Heart right ventricle (tissue), 16 donors: ENCODE measurements around the gene CORO2A. TPM values are rescaled to one million over a fixed set of nuclear protein-coding genes. Genes with fewer than 3 reads are reported as not detected.
A peak's percentile ranks its signal among the peaks of the same experiment; 100 is the strongest.

ENCODE experiments used
- ATAC-seq, 8 donors: fragments of 200-7000 bp; cut with Tn5 transposase; one replicate each; pipeline ENCODE4 v1.9.1; 2020; ENCODE audit warnings: mild to moderate bottlenecking in 8 of 8, moderate library complexity in 8 of 8, moderate number of reproducible peaks in 1 of 8
- DNase-seq, 2 donors: peaks; one replicate each; pipeline ENCODE4 v3.0.0-alpha.2; 2020
- H3K27ac ChIP-seq, 10 donors: fragments of 200-600 bp; sonication (generic) in 2 of 10; one replicate each; pipeline versions ENCODE4 v1.5.0 to v1.8.0; 2020 to 2022; ENCODE audit warnings: mild to moderate bottlenecking in 3 of 10
- H3K27me3 ChIP-seq, 7 donors: fragments of 200-600 bp; one replicate each; pipeline ENCODE4 v1.8.0; 2021 to 2022; ENCODE audit warnings: mild to moderate bottlenecking in 2 of 7
- H3K36me3 ChIP-seq, 9 donors: fragments of 200-600 bp; sonication (generic) in 1 of 9; one replicate each; pipeline versions ENCODE4 v1.5.0 to v1.8.0; 2020 to 2022; ENCODE audit warnings: mild to moderate bottlenecking in 2 of 9
- H3K4me1 ChIP-seq, 9 donors: fragments of 200-600 bp; sonication (generic) in 1 of 9; one replicate each; pipeline versions ENCODE4 v1.5.0 to v1.8.0; 2020 to 2022; ENCODE audit warnings: mild to moderate bottlenecking in 4 of 9
- H3K4me3 ChIP-seq, 10 donors: fragments of 200-600 bp; sonication (generic) in 2 of 10; one replicate each; pipeline versions ENCODE4 v1.5.0 to v1.8.0; 2020 to 2022; ENCODE audit warnings: mild to moderate bottlenecking in 7 of 10, moderate library complexity in 2 of 10
- H3K9me3 ChIP-seq, 11 donors: fragments of 200-600 bp in 10 of 11; sonication (generic) in 2 of 11; one replicate each; pipeline versions ENCODE4 v1.5.0 to v1.8.0; 2013 to 2022; ENCODE audit warnings: mild to moderate bottlenecking in 2 of 11, control low read depth in 1 of 11, moderate library complexity in 1 of 11
- CTCF ChIP-seq, 9 donors: fragments of 200-600 bp; sonication (generic) in 2 of 9; IDR thresholded peaks; one replicate each; pipeline versions ENCODE4 v1.5.0 to v1.8.0; 2021 to 2022; ENCODE audit warnings: antibody characterized with exemption in 9 of 9, mild to moderate bottlenecking in 5 of 9, moderate library complexity in 1 of 9
- WGBS, 2 donors: extraction: QIAGEN DNeasy Blood & Tissue Kit; methylation state at CpG; one replicate each; pipeline ENCODE4 v1.1.7; 2013; ENCODE audit warnings: inconsistent platforms in 1 of 2; 5-methylcytosine and 5-hydroxymethylcytosine counted together
- intact Hi-C, 10 donors: fragments of 100-400 bp; cut with DNase I; formaldehyde crosslinking; loops; one replicate each; pipeline versions ENCODE4 v1.11.1 to v1.14.2; 2022
- polyA plus RNA-seq, 2 donors: library from polyadenylated mRNA; stranded (reverse); fragments of 200-250 nt; gene quantifications; one replicate each; pipeline ENCODE4 v1.2.3, GENCODE V29; 2013
- total RNA-seq, 10 donors: library from RNA; stranded (reverse); fragmentation: NEBNext Ultra II Directional in 3 of 10; extraction: Animal tissue kit (Norgen Biotek cat#: 25700) in 3 of 10; gene quantifications; one replicate each; pipeline versions ENCODE4 v1.2.1 to v1.2.4, GENCODE V29; 2021 to 2023
- donor health status: Arrhythmogenic right ventricular cardiomyopathy.
- donor health status: ischemic (EF 13 %, LVEDD 7.1; RV severe dilation, severe dysfunction).
- donor health status: healthy with polysubstance abuse.
- donor health status: DM: no; HTN: yes; CAD: no.
- donor health status: DM: no; HTN: no; CAD: no.
- donor health status: ischemic (EF 25% LVEDD 6.9; RV normal size, moderate dysfunction).
- donor health status: ischemic (EF 25% LVEDD 5.7; RV mildly dilated, moderate dysfunction).
- donor health status: healthy.
- donor health status: DM: yes; HTN: yes; CAD: no.
- donor health status: Ischemic cardiomyopathy.
- donor health status: ischemic (EF 35%, LVEDD 5.7; RV mildly dilated, moderate dysfunction).
- donor health status: nonischemic (EF 11% LVEDD 7.7; RV severe dilation, severe dysfunction).
- donor health status: DM: yes; HTN: yes; CAD: no.
- donor health status: PGD.
- donor health status: ischemic (EF 29% LVEDD 5.4; RV normal size, mild dysfunction).
- donor health status: nonischemic (EF 23%, LVEDD 6.1; RV moderate dilation, normal function).

The CORO2A gene
- total and polyA plus RNA-seq, 12 donors: 0.06 to 0.90 (median 0.23) TPM

GRCh38 chr9:98104445-98104881 lies 88.0 kb downstream of the CORO2A start:
- peaks cover 0 to 22% (median 0%) of the 10 kb centered on the region in 11 donors for H3K9me3 ChIP-seq
- no peak for DNase-seq
- TF ChIP-seq CTCF (IDR thresholded peaks at IDR 0.05): no peak
- ATAC-seq: peak in 6 of 8 donors; percentile 21 to 59 (median 47)
- 86% methylated on average over 3 of the region's 3 CpGs for WGBS, 2 donors
- peaks cover 0 to 84% (median 0%) of the 10 kb centered on the region in 9 donors for H3K4me1 ChIP-seq
- peaks cover 0 to 26% (median 0%) of the 10 kb centered on the region in 9 donors for H3K36me3 ChIP-seq
- no peak overlapping the region for H3K4me3 ChIP-seq
- no peaks in the 10 kb centered on the region for H3K27me3 ChIP-seq
- intact Hi-C loops: no loop called here
- H3K27ac ChIP-seq: peak overlapping the region in 2 of 10 donors; percentile 19 to 72

GRCh38 chr9:98101868-98102273 lies 90.6 kb downstream of the CORO2A start:
- ATAC-seq (peak in 3 of 8 donors; percentile 32 to 67 (median 42)), DNase-seq (no peak)
- no peak for TF ChIP-seq CTCF (IDR thresholded peaks at IDR 0.05)
- Histone ChIP-seq H3K27me3 (no peaks in the 10 kb centered on the region), H3K9me3 (peaks cover 0 to 13% (median 0%) of the 10 kb centered on the region in 11 donors), H3K4me1 (peaks cover 0 to 59% (median 0%) of the 10 kb centered on the region in 9 donors), H3K4me3 (no peak overlapping the region), H3K27ac (peak overlapping the region in 1 of 10 donors; percentile 74), H3K36me3 (peaks cover 0 to 52% (median 0%) of the 10 kb centered on the region in 9 donors)
- WGBS, 2 donors: 53 to 56% methylated on average over 6 of the region's 6 CpGs
- intact Hi-C loops: no loop called here

GRCh38 chr9:98101416-98101815 lies 91.0 kb downstream of the CORO2A start:
- ATAC-seq (no peak), DNase-seq (no peak)
- WGBS, 2 donors: 91 to 94% methylated on average over 7 of the region's 7 CpGs
- no peak overlapping the region for H3K4me3 ChIP-seq
- H3K9me3 ChIP-seq: peaks cover 0 to 9% (median 0%) of the 10 kb centered on the region in 11 donors
- H3K4me1 ChIP-seq: peaks cover 0 to 56% (median 0%) of the 10 kb centered on the region in 9 donors
- peaks cover 0 to 56% (median 0%) of the 10 kb centered on the region in 9 donors for H3K36me3 ChIP-seq
- no peaks in the 10 kb centered on the region for H3K27me3 ChIP-seq
- peak overlapping the region in 1 of 10 donors; percentile 74 for H3K27ac ChIP-seq
- no peak for TF ChIP-seq CTCF (IDR thresholded peaks at IDR 0.05)
- intact Hi-C loops: no loop called here

- H3K27ac ChIP-seq: peak overlapping the region in 1 of 10 donors; percentile 74
- DNase-seq: no peak
- peaks cover 0 to 56% (median 0%) of the 10 kb centered on the region in 9 donors for H3K36me3 ChIP-seq
- no peak for ATAC-seq
- no peak for TF ChIP-seq CTCF (IDR thresholded peaks at IDR 0.05)
- H3K9me3 ChIP-seq: no peaks in the 10 kb centered on the region
- intact Hi-C loops: no loop called here
- no peaks in the 10 kb centered on the region for H3K27me3 ChIP-seq
- peaks cover 0 to 48% (median 0%) of the 10 kb centered on the region in 9 donors for H3K4me1 ChIP-seq
- H3K4me3 ChIP-seq: no peak overlapping the region
Measured at GRCh38 chr9:98100456-98100855, 92.0 kb downstream of the CORO2A start.
